Stromal cell of bone marrow (primary cell): ENCODE results near the gene TRIM72.
"Not testable (repeated sequence)": the region's sequence is repeated elsewhere in the genome, so short reads cannot be mapped to it uniquely, and the experiment has no call there.

Experiments used
- DNase-seq: peaks from one replicate; pipeline ENCODE4 v3.0.0-alpha.2; 2012; ENCODE audit warnings: low read depth

TRIM72 gene

GRCh38 chr16:31190818-31191444 lies 23.0 kb upstream of the TRIM72 start:
- no peak for DNase-seq

GRCh38 chr16:31191697-31192428 lies 22.1 kb upstream of the TRIM72 start:
- DNase-seq: no peak

- no peak for DNase-seq
These were observed 20.9 kb upstream of the TRIM72 start for GRCh38 chr16:31192856-31193642.

- DNase-seq: no peak
These were observed 20.0 kb upstream of the TRIM72 start for GRCh38 chr16:31193874-31194273.

GRCh38 chr16:31194898-31195297 lies 19.0 kb upstream of the TRIM72 start:
- no peak for DNase-seq

GRCh38 chr16:31195861-31196260 lies 18.1 kb upstream of the TRIM72 start:
- not testable (repeated sequence) for DNase-seq

GRCh38 chr16:31196324-31197088 lies 17.4 kb upstream of the TRIM72 start:
- DNase-seq: no peak

- no peak for DNase-seq
These were observed 15.6 kb upstream of the TRIM72 start for GRCh38 chr16:31198207-31198882.

- DNase-seq: no peak
These were observed 14.4 kb upstream of the TRIM72 start for GRCh38 chr16:31199430-31200041.

GRCh38 chr16:31200111-31200510 lies 13.8 kb upstream of the TRIM72 start:
- DNase-seq: not testable (repeated sequence)

GRCh38 chr16:31200821-31201568 lies 12.9 kb upstream of the TRIM72 start:
- DNase-seq: peak; percentile 39

GRCh38 chr16:31201582-31202413 lies 12.1 kb upstream of the TRIM72 start:
- no peak for DNase-seq

- DNase-seq: no peak
These were observed 11.2 kb upstream of the TRIM72 start, which contains the start of gene PYCARD for GRCh38 chr16:31202414-31203375. Gene PYCARD (minus strand): TSS chr16:31202760. CDS start chr16:31202690, 70 bp downstream.

- DNase-seq: no peak
These were observed 8.8 kb upstream of the TRIM72 start for GRCh38 chr16:31204871-31205666.

- DNase-seq: no peak
These were observed 7.1 kb upstream of the TRIM72 start for GRCh38 chr16:31206776-31207175.

- no peak for DNase-seq
These were observed 577 bp upstream of the TRIM72 start for GRCh38 chr16:31213342-31213741.

GRCh38 chr16:31214708-31215286 lies 878 bp downstream of the TRIM72 start:
- no peak for DNase-seq
